WTC11 (cell line): ENCODE measurements around the gene KCNN4. TPM values are rescaled to one million over a fixed set of nuclear protein-coding genes. Genes with fewer than 3 reads are reported as not detected.

Experiments used
- ATAC-seq: fragments of 200-7000 bp; cut with Tn5 transposase; 2 replicates; pipeline ENCODE4 v1.10.0; 2021; ENCODE audit warnings: mild to moderate bottlenecking, moderate library complexity
- CTCF ChIA-PET: fragments of 300-600 bp; sonication (Branson Sonifier 250); formaldehyde crosslinking; loops from one replicate; lab custom pipeline; 2021; ENCODE audit warnings: antibody characterized with exemption; lab: Charles Lee
- POLR2A ChIA-PET: fragments of 350-600 bp; sonication (Branson Sonifier 250); formaldehyde crosslinking; loops from one replicate; lab custom pipeline; 2021; ENCODE audit warnings: antibody characterized with exemption; lab: Charles Lee
- DNase-seq: peaks from one replicate; pipeline ENCODE4 v3.0.0; 2021; ENCODE audit warnings: low spot score
- H3K27ac Mint-ChIP-seq: 2 replicates; pipeline ENCODE4 v1.8.0; 2021; ENCODE audit warnings: mixed read lengths
- H3K27me3 Mint-ChIP-seq: 2 replicates; pipeline ENCODE4 v1.8.0; 2021; ENCODE audit warnings: low read depth, mild to moderate bottlenecking, moderate library complexity, mixed read lengths
- H3K36me3 Mint-ChIP-seq: 2 replicates; pipeline ENCODE4 v1.8.0; 2021; ENCODE audit warnings: mixed read lengths
- H3K4me1 Mint-ChIP-seq: 2 replicates; pipeline ENCODE4 v1.8.0; 2022; ENCODE audit warnings: mixed read lengths
- H3K4me3 Mint-ChIP-seq: 2 replicates; pipeline ENCODE4 v1.8.0; 2021; ENCODE audit warnings: mild to moderate bottlenecking, moderate library complexity, mixed read lengths
- H3K9me3 Mint-ChIP-seq: 2 replicates; pipeline ENCODE4 v1.8.0; 2021; ENCODE audit warnings: mixed read lengths
- CREM ChIP-seq: sonication (generic); formaldehyde crosslinking; IDR thresholded peaks from 2 replicates; pipeline ENCODE4 v1.8.1; 2022; ENCODE audit warnings: mild to moderate bottlenecking, missing genetic modification reagents, moderate library complexity
- EMX1 ChIP-seq: fragments of 250-450 bp; sonication (Bioruptor Pico); IDR thresholded peaks from 2 replicates; pipeline ENCODE4 v1.8.0; 2021; ENCODE audit warnings: mild to moderate bottlenecking
- KAT7 ChIP-seq: sonication (generic); formaldehyde crosslinking; IDR thresholded peaks from 2 replicates; pipeline ENCODE4 v1.8.1; 2023; ENCODE audit warnings: missing genetic modification reagents, mild to moderate bottlenecking, borderline replicate concordance
- NFE2L1 ChIP-seq: sonication (generic); formaldehyde crosslinking; IDR thresholded peaks from 2 replicates; pipeline ENCODE4 v1.8.1; 2023; ENCODE audit warnings: missing genetic modification reagents
- SOX15 ChIP-seq: fragments of 250-450 bp; sonication (Bioruptor Pico); IDR thresholded peaks from 2 replicates; pipeline ENCODE4 v1.9.0; 2021; ENCODE audit warnings: mild to moderate bottlenecking
- total RNA-seq: library from RNA; stranded (reverse); gene quantifications from 3 replicates; pipeline ENCODE4 v1.2.3, GENCODE V29; 2021
- TF ChIP-seq, protein P1 (sequence below): fragments of 250-450 bp; sonication (Bioruptor Pico); IDR thresholded peaks from 2 replicates; pipeline ENCODE4 v1.9.0; 2021; ENCODE audit warnings: mild to moderate bottlenecking
- TF ChIP-seq, protein P2 (sequence below): sonication (generic); formaldehyde crosslinking; IDR thresholded peaks from 2 replicates; pipeline ENCODE4 v1.8.1; 2022; ENCODE audit warnings: mild to moderate bottlenecking, missing genetic modification reagents, moderate library complexity, borderline replicate concordance
- TF ChIP-seq, protein P3 (sequence below): sonication (generic); formaldehyde crosslinking; IDR thresholded peaks from 2 replicates; pipeline ENCODE4 v1.8.1; 2023; ENCODE audit warnings: mild to moderate bottlenecking, missing genetic modification reagents, moderate library complexity
- TF ChIP-seq, protein P4 (sequence below): fragments of 250-450 bp; sonication (Bioruptor Pico); IDR thresholded peaks from 2 replicates; pipeline ENCODE4 v1.9.0; 2021; ENCODE audit warnings: mild to moderate bottlenecking
- TF ChIP-seq, protein P5 (sequence below): sonication (generic); formaldehyde crosslinking; IDR thresholded peaks from 2 replicates; pipeline ENCODE4 v1.8.0; 2023; ENCODE audit warnings: missing genetic modification reagents, mild to moderate bottlenecking, borderline replicate concordance
- TF ChIP-seq, protein P6 (sequence below): fragments of 250-450 bp; sonication (Bioruptor Pico); IDR thresholded peaks from 2 replicates; pipeline ENCODE4 v1.9.0; 2021; ENCODE audit warnings: mild to moderate bottlenecking, borderline replicate concordance

KCNN4 gene
- total RNA-seq, 1 experiment from 2014 or later, result 0.98 TPM

DNA sequence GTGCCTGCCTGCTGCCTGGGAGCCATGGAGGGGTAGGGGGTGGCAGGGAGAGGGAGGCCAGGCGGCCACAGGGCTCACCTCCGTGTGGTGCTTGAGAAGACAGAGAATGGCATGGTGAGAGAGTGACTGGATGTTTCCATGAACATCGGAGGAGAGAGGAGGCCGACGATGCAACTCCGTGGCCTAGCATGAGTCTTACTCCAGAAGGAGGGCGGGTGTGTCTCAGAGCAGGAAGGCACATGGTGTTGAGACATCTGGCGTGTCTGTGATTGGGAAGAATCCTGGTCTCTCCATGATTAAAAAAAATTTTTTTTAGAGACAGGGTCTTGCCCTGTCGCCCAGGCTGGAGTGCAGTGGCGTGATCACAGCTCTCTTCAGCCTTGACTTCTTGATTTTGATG is 59.8 kb downstream of the KCNN4 start:
- Mint-ChIP-seq H3K9me3 (no peaks in the 10 kb centered on the region), H3K4me1 (no peaks in the 10 kb centered on the region), H3K36me3 (no peaks in the 10 kb centered on the region)
- TF ChIP-seq, protein P1, sequence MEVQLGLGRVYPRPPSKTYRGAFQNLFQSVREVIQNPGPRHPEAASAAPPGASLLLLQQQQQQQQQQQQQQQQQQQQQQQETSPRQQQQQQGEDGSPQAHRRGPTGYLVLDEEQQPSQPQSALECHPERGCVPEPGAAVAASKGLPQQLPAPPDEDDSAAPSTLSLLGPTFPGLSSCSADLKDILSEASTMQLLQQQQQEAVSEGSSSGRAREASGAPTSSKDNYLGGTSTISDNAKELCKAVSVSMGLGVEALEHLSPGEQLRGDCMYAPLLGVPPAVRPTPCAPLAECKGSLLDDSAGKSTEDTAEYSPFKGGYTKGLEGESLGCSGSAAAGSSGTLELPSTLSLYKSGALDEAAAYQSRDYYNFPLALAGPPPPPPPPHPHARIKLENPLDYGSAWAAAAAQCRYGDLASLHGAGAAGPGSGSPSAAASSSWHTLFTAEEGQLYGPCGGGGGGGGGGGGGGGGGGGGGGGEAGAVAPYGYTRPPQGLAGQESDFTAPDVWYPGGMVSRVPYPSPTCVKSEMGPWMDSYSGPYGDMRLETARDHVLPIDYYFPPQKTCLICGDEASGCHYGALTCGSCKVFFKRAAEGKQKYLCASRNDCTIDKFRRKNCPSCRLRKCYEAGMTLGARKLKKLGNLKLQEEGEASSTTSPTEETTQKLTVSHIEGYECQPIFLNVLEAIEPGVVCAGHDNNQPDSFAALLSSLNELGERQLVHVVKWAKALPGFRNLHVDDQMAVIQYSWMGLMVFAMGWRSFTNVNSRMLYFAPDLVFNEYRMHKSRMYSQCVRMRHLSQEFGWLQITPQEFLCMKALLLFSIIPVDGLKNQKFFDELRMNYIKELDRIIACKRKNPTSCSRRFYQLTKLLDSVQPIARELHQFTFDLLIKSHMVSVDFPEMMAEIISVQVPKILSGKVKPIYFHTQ, result no peak
- TF ChIP-seq, protein P2, sequence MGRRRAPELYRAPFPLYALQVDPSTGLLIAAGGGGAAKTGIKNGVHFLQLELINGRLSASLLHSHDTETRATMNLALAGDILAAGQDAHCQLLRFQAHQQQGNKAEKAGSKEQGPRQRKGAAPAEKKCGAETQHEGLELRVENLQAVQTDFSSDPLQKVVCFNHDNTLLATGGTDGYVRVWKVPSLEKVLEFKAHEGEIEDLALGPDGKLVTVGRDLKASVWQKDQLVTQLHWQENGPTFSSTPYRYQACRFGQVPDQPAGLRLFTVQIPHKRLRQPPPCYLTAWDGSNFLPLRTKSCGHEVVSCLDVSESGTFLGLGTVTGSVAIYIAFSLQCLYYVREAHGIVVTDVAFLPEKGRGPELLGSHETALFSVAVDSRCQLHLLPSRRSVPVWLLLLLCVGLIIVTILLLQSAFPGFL (CRISPR knock-in tag), result no peak
- TF ChIP-seq SOX15 (CRISPR knock-in tag) (no peak), NFE2L1 (CRISPR knock-in tag) (no peak), EMX1 (CRISPR knock-in tag) (no peak), KAT7 (CRISPR knock-in tag) (no peak), CREM (CRISPR knock-in tag) (no peak)
- TF ChIP-seq, protein P3, sequence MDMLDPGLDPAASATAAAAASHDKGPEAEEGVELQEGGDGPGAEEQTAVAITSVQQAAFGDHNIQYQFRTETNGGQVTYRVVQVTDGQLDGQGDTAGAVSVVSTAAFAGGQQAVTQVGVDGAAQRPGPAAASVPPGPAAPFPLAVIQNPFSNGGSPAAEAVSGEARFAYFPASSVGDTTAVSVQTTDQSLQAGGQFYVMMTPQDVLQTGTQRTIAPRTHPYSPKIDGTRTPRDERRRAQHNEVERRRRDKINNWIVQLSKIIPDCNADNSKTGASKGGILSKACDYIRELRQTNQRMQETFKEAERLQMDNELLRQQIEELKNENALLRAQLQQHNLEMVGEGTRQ (CRISPR knock-in tag), result no peak
- TF ChIP-seq, protein P4, sequence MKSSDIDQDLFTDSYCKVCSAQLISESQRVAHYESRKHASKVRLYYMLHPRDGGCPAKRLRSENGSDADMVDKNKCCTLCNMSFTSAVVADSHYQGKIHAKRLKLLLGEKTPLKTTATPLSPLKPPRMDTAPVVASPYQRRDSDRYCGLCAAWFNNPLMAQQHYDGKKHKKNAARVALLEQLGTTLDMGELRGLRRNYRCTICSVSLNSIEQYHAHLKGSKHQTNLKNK (CRISPR knock-in tag), result no peak
- TF ChIP-seq, protein P5, sequence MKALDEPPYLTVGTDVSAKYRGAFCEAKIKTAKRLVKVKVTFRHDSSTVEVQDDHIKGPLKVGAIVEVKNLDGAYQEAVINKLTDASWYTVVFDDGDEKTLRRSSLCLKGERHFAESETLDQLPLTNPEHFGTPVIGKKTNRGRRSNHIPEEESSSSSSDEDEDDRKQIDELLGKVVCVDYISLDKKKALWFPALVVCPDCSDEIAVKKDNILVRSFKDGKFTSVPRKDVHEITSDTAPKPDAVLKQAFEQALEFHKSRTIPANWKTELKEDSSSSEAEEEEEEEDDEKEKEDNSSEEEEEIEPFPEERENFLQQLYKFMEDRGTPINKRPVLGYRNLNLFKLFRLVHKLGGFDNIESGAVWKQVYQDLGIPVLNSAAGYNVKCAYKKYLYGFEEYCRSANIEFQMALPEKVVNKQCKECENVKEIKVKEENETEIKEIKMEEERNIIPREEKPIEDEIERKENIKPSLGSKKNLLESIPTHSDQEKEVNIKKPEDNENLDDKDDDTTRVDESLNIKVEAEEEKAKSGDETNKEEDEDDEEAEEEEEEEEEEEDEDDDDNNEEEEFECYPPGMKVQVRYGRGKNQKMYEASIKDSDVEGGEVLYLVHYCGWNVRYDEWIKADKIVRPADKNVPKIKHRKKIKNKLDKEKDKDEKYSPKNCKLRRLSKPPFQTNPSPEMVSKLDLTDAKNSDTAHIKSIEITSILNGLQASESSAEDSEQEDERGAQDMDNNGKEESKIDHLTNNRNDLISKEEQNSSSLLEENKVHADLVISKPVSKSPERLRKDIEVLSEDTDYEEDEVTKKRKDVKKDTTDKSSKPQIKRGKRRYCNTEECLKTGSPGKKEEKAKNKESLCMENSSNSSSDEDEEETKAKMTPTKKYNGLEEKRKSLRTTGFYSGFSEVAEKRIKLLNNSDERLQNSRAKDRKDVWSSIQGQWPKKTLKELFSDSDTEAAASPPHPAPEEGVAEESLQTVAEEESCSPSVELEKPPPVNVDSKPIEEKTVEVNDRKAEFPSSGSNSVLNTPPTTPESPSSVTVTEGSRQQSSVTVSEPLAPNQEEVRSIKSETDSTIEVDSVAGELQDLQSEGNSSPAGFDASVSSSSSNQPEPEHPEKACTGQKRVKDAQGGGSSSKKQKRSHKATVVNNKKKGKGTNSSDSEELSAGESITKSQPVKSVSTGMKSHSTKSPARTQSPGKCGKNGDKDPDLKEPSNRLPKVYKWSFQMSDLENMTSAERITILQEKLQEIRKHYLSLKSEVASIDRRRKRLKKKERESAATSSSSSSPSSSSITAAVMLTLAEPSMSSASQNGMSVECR, result no peak
- TF ChIP-seq, protein P6, sequence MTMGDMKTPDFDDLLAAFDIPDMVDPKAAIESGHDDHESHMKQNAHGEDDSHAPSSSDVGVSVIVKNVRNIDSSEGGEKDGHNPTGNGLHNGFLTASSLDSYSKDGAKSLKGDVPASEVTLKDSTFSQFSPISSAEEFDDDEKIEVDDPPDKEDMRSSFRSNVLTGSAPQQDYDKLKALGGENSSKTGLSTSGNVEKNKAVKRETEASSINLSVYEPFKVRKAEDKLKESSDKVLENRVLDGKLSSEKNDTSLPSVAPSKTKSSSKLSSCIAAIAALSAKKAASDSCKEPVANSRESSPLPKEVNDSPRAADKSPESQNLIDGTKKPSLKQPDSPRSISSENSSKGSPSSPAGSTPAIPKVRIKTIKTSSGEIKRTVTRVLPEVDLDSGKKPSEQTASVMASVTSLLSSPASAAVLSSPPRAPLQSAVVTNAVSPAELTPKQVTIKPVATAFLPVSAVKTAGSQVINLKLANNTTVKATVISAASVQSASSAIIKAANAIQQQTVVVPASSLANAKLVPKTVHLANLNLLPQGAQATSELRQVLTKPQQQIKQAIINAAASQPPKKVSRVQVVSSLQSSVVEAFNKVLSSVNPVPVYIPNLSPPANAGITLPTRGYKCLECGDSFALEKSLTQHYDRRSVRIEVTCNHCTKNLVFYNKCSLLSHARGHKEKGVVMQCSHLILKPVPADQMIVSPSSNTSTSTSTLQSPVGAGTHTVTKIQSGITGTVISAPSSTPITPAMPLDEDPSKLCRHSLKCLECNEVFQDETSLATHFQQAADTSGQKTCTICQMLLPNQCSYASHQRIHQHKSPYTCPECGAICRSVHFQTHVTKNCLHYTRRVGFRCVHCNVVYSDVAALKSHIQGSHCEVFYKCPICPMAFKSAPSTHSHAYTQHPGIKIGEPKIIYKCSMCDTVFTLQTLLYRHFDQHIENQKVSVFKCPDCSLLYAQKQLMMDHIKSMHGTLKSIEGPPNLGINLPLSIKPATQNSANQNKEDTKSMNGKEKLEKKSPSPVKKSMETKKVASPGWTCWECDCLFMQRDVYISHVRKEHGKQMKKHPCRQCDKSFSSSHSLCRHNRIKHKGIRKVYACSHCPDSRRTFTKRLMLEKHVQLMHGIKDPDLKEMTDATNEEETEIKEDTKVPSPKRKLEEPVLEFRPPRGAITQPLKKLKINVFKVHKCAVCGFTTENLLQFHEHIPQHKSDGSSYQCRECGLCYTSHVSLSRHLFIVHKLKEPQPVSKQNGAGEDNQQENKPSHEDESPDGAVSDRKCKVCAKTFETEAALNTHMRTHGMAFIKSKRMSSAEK (CRISPR knock-in tag), result no peak
- TF ChIP-seq, all 79 proteins: peak for 0
- CTCF ChIA-PET, result interaction anchor here (0.6 to 1.9 kb wide), 5 partner anchors 21 to 285 kb away, joined by 3 to 7 read pairs (median 5); no protein-coding TSS in a partner anchor
- no peaks in the 10 kb centered on the region for H3K27me3 Mint-ChIP-seq
- DNase-seq (no peak), ATAC-seq (no peak)
- POLR2A ChIA-PET, result no interaction called here
- no peak overlapping the region for H3K27ac Mint-ChIP-seq
- H3K4me3 Mint-ChIP-seq, result no peak overlapping the region
